Activated CD4-positive, CD25-positive, alpha-beta regulatory T cell treated with anti-CD3 and anti-CD28 coated beads, Interleukin-2, amount 50 U/mL, for 24 hours (primary cell): ENCODE data around the gene TMEM139.
"Not testable (repeated sequence)": the region's sequence is repeated elsewhere in the genome, so short reads cannot be mapped to it uniquely, and the experiment has no call there.

ENCODE experiments used
- ATAC-seq, 2 donors: fragments of 150-1000 bp; cut with Tn5 transposase; one replicate each; pipeline ENCODE4 v1.10.0; 2021; ENCODE audit warnings: mild to moderate bottlenecking in 1 of 2, moderate library complexity in 1 of 2

The TMEM139 gene

GRCh38 chr7:143259765-143260164 lies 25.0 kb upstream of the TMEM139 start:
- ATAC-seq = no peak

- ATAC-seq = no peak
These were observed 22.9 kb upstream of the TMEM139 start for GRCh38 chr7:143261901-143262300.

GRCh38 chr7:143263266-143264195 lies 21.2 kb upstream of the TMEM139 start, which contains the start of gene GSTK1:
GSTK1 (plus strand) TSS chr7:143263441; CDS start chr7:143263514, 73 bp downstream.
- peak; percentile 97 for ATAC-seq

GRCh38 chr7:143264196-143264568 lies 20.6 kb upstream of the TMEM139 start:
- not testable (repeated sequence) for ATAC-seq

GRCh38 chr7:143265017-143265693 lies 19.6 kb upstream of the TMEM139 start:
- ATAC-seq = no peak

GRCh38 chr7:143269251-143269650 lies 15.5 kb upstream of the TMEM139 start:
- ATAC-seq = no peak

GRCh38 chr7:143271240-143271639 lies 13.5 kb upstream of the TMEM139 start:
- no peak for ATAC-seq

GRCh38 chr7:143272871-143273270 lies 11.9 kb upstream of the TMEM139 start:
- ATAC-seq = peak; percentile 21 to 36

- ATAC-seq = peak; percentile 74 to 85
These were observed 5.3 kb upstream of the TMEM139 start for GRCh38 chr7:143279186-143280098.

- ATAC-seq = peak; percentile 19 to 24
These were observed 4.6 kb upstream of the TMEM139 start for GRCh38 chr7:143280160-143280559.

GRCh38 chr7:143280566-143280965 lies 4.2 kb upstream of the TMEM139 start:
- no peak for ATAC-seq

- ATAC-seq = no peak
These were observed 3.2 kb upstream of the TMEM139 start for GRCh38 chr7:143281529-143281928.

- ATAC-seq = no peak
These were observed 2.6 kb upstream of the TMEM139 start for GRCh38 chr7:143282124-143282523.

GRCh38 chr7:143283381-143283780 lies 1.4 kb upstream of the TMEM139 start:
- ATAC-seq = no peak

GRCh38 chr7:143285470-143285778 lies 666 bp downstream of the TMEM139 start:
- ATAC-seq = no peak

GRCh38 chr7:143285806-143286521 lies 1.2 kb downstream of the TMEM139 start:
- no peak for ATAC-seq

GRCh38 chr7:143286522-143286890 lies 1.7 kb downstream of the TMEM139 start:
- ATAC-seq = no peak

GRCh38 chr7:143287339-143287934 lies 2.7 kb downstream of the TMEM139 start:
- ATAC-seq = no peak

GRCh38 chr7:143287935-143288826 lies 3.4 kb downstream of the TMEM139 start, which contains the start of gene CASP2:
CASP2 (plus strand) TSS chr7:143288351; CDS start chr7:143288456, 105 bp downstream.
- peak; percentile 91 to 94 for ATAC-seq

GRCh38 chr7:143288836-143289235 lies 4.1 kb downstream of the TMEM139 start:
- ATAC-seq = no peak

- peak in 1 of 2 donors; percentile 22 for ATAC-seq
These were observed 4.7 kb downstream of the TMEM139 start for GRCh38 chr7:143289421-143289820.
